ENCODE results near the gene MPPED1.

The MPPED1 gene

DNA sequence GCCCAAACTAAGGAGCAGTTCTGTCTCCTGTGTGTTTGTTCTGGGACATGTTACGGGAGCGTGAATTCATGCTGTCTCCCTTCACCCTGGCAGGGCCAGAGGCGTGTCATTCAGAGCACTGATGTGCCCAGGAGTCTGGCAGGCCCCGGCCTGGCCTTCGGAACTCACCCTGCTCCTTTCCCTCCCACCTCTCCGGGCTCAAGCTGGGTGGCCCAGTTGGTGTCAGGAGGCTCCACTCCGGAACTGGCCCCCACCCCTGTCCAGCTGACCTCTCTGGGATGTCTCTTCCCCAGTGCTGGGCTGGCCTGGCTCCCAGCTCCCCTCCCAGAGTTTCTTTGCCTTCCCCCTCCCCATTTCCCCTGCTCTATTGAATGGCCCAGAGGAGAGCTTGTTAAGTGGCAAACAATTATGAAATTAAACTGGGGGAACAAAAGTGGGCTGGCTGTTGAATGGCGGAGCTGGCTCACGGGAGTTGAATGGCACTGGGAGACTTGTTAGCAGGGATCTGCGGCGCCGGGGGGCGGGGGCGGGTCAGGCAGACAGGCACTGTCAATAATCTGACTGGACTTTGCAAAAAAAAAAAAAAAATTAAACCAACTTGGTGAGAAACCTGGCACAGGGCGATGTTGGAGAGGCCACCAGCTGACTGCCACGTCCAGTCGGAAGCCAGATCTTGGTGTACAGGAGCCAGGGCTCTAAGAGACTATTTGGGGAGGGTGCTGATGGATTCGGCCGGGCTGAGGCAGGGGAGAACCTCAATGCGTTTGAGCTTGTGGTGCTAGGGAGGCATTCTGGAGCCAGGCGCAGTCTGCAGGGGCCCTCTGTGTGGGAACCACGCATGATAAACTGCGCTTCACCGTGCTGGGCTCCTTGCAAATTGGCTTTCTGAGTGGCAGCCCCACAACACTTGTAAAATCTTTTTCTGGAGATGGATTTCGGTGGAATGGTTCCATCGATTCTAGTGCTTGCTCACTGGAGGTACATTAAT, 1.3 kb downstream of the MPPED1 start:
- DNase-seq, result no peak

DNA sequence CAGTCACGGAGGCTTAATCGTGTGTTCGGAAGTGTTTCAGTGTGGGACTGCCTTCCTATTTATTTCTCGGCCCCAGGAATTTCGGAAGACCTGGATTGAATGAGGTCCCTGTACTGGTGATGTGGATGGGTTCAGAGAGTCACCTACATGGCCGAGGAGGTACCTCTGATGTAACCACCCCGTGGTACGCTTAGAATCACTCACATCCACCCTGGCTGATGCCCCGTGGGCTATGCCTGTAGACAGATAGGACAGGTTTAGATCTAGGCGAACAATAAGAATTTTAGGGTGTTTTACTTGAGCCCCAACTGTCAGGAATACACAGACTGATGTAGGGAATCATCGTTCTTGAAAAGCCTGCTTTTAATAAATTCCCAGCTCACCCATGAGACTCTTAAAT, 2.0 kb downstream of the MPPED1 start:
- no peak for DNase-seq

DNA sequence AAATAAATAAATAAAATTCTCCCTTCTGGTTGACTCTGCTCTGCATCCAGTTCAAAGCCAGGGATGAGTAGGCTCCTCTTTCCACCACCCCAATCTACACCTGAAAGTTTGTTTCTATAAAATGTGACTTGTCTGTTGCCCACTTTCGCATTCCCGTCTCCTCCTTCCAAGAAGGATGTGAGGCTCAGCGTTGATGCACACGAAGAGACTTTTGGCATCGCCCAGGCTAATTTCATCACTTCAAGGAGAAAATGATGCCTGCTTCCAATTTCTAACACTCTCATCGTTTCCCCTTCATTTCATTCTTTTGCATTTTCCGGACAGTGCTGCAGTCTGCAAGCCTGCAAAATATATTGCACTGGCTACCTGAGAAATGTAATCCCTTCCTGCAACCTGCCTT, 3.9 kb downstream of the MPPED1 start:
- no peak for DNase-seq

DNA sequence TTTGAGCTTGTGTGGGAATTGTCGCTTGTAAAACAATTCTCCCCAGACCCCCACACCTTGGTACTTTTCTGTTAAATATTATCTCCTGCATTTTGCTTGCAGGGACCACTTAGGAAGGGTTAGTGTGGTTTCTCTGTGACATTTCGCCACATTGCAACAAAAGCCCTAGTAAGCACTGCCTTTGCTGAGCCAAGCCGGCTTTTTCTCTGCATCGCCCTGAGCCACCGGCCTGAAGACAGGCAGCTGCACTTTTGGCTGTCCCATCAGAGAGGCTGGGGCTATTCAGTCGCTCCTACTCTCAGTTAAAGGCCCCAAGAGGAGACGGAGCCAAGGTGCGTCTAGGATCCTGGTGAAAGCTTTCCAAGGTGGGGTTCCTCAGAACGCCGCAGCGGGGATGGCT, 5.7 kb downstream of the MPPED1 start:
- no peak for DNase-seq

DNA sequence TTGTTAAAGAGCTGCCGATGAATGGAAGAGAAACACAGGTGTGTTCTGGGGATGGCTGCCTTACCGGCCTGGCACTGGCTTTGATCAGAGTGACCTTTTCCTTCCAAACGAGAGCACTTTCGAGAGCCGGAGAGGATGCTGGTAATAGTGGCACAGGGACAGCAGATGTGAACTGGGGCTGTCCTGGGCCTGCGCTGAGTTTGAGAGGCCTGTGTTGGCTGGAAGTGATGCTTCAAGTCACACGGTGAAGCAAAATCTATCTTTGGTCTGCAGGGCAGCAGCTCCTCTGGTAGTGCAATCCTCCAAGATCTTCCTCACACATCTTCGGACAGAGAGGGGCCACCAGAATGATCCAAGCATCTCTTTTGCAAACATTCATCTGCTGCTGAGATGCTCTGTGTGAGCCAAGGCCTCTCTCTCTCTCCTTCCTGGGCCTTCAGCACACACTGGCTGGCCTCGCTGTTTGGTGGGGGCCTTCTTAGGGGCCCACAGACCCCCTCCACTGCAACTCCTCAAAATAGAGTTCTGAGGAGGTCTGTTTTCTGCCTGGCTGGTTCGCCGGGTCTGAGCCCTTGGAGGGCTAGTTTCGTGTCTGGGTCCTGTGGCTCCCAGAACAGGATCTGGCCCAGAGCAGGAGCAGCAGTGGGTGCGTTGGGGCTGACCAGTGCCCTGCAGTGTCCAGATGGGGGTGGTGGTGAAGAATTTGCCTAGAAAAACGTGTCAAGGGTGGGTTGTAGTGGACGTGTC, 6.4 kb downstream of the MPPED1 start:
- DNase-seq, result no peak

DNA sequence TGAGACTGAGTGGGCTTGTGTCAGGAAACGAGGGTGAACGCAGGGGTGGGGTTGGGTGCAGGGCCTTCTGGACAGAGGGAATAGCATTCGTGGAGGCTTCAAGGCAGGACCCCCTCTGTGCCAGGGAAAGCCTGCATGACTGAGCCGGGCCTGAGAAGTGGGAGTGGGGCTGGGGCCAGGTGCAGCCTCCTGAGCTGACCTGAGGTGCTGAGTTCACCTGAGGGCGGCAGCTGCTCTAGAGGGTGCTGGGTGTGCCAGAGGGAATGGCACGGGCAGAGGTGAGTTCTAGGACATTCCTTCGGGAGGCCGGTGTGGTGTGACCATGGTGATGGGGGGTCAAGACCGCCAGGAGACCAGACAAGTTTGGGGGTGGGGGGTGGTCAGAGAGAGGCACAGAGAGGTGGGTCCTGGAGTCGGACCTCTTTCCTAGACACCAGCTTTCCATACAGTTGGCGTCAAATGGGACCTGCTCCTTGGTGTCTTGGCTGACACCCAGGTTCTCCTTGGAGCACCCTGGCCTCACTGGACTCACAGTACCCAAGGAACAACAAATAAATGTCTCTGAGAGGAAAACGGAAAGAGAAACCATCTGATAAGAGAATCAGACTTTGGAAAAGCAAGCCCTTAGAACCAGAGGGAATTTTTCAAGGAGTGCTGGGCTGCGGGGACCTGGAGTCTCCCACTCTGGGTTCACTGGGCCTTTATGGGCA, 7.7 kb downstream of the MPPED1 start:
- no peak for DNase-seq

DNA sequence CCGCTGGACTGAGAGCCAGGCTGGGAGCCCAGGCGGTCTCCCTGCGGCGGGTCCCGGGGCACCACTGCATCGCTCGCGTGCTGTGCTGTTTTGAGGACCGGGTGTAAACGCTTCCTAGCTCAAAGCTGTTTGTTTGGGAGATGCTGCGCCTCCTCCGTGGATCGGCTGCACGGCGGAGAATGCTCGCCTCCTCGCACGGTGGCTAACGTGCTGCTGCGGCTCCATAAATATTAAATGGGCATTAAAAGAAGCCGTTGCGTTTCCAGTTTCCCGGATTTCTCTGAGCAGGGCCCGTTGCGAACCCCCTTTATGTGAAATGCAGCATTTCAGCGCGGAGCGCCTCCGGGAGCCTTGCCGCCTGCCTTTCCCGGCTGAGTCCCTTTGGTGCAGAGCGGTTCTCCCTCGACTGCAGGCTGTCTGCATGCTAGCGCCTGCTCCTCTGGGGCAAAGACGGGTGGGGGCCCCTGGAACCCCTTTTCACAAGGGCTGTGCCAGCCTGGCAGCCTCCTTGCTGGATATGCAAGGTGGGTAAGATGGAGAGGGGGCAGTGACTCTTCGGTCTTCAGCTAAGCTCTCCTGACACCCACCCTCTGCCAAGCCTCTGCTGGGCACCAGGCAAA, 9.3 kb downstream of the MPPED1 start:
- DNase-seq, result no peak

DNA sequence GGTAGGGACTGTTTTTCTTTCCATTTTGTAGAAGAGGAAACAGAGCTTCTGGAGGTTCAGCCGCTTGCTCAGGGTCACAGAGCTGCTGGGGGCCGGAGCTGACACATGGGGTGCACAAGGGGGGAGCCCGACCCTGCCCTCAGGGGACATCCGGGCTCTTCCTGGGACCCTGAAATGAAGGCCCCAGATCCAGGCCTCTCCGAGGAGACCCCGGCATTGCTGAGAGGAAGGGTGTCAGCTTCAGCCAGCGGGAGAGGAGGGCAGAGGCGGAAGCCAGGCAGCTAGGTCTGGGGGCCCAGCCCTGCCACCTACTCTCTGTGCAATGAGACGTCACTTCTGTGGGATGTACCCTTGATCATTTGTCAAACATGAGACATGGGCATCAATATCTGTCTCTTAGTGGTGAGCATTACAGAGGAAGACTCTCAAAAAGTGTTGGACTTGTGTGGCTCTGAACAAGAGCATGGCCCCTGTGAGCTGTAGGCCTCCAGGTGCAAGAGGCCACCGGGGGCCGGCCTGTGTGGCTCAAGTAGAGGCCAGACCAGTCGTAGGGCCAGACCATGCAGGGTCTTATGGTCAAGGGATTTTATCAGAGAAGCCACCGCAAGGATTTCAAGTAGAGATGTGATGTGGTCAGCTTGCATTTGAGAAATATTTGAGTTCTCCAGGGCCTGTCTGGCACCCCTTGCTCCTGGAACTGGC, 10.3 kb downstream of the MPPED1 start:
- DNase-seq, result no peak

DNA sequence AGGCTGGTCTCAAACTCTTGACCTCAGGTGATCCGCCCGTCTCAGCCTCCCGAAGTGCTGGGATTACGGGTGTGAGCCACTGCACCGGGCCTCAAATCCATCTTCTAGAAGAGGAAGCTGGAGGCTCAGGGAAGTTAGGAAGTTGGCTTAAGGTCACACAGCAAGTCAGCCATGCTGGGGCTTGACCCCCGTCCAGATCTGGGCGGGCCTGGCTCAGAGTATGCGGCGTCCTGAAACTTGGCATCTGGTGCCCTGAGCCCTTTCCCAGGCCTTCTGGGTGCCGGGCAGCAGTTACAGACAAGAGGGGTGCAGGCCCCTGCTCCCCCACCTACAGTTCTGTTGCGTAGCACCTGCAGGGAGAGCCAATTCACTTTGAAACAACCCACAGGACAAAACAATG, 11.2 kb downstream of the MPPED1 start:
- no peak for DNase-seq

DNA sequence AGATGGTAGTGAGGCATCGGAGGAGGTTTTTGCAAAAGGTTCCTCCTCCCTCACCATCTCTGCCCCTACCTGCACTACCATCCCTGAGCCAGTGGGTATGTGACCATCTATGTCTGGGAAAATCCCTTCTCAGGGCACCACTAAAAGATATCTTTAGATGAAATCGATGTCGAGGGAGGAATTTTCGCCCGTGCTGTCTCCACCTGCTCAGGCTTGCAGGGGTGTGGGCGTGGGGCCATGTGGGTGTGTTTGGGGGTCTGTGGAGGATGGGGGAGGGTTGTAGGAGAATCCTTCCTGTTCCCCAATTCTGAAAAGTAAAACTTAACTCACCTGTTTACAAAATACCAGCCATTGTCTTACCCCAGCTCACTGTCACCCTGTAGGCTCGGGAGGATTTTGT, 12.4 kb downstream of the MPPED1 start:
- no peak for DNase-seq

DNA sequence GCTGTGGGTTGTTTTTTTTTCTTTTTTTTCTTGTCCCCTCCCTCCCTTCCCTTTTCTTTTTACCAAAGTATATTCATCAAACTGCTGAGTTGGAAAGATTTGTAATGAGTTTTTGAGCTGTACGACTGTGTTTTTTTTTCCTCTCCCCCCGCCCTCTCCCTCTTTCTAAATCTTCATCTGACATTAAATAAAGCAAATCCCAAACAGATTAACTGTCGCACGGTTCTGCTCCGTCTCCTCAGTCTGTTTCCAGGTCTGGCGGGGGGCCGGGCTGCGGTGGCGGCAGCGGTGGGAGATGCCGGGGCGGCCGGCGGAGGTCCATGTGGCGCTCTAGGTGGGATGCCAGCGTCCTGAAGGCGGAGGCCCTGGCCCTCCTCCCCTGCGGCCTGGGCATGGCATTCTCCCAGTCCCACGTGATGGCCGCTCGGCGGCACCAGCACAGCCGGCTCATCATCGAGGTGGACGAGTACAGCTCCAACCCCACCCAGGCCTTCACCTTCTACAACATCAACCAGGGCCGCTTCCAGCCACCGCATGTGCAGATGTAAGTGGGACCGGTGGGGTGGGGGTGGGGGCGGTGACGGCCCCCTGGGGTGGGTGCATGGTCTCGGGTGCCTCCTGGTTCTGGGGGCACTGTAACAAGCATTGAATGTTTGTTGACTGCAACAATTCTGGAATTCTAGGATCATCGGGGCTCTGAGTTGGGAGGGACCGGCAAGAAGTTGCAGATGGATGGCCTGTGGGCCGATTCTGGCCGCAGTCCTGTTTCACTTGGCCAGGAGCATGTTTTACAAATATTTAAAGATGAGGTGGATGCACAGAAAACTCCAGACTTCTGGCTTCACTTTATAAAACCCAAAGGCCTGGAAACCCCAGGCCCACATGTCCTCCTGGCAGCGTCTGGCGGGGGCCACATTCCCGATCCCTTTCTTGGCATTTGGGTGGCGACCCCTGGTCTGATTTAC, 13.1 kb downstream of the MPPED1 start:
- DNase-seq, result no peak

DNA sequence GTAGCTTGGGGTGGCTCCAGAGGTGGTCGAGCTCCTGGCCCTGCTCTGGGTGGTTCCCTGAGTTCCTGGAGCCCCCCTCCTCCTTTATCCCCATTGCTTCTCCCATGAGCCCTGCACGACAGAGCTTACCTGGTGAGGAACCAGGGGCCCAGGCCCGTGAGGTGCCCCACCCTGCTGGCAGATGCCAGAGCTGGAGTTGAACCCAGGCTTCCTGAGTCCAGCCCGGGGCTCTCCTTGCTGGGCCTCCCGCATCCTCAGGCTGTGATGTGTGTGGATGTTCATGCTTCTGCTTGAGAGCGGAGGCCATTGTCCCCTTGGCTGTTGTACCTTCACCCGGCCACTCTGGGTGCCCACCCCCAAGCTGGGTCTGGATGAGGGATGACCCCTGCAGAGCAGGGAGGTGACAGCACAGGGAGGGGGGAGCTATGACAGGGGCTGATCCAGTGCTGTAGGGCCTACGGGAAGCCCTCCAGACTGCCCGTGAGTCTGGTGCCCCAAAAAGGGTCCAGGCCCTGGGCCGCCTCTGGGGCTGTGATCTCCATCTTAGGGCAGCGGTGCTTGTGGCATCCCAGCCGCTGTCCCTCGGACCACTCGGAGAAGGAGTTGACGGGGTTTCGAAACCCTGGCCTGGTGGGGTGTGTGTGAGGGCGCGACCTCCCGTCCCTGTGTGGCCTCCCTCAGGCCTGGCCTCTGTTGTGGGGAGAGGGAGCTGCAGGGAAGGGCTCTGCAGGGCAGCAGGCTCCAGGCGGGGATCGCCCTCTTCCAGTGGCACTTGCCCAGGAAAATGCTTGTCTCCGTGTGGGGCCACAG, 14.4 kb downstream of the MPPED1 start:
- no peak for DNase-seq

DNA sequence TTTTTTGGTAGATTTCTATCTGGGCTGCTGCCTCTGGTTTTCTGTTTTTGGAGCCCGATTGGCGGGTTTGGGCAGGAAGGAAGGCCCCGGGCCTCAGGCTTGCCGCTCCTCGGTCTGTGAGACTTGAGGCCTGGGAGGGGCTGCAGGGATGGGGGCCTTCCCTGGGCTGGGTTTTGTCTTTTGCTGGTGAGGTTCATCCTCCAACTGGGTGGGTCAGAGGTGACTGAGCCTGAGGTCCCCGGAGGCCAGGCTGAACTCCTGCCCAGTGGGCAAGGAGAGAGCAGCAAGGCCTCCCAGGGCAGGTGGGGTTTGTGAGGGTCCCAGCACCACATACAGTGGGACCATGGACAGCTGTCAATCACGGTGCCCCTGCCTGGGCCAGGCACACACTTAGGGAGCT, 15.0 kb downstream of the MPPED1 start:
- DNase-seq, result no peak

DNA sequence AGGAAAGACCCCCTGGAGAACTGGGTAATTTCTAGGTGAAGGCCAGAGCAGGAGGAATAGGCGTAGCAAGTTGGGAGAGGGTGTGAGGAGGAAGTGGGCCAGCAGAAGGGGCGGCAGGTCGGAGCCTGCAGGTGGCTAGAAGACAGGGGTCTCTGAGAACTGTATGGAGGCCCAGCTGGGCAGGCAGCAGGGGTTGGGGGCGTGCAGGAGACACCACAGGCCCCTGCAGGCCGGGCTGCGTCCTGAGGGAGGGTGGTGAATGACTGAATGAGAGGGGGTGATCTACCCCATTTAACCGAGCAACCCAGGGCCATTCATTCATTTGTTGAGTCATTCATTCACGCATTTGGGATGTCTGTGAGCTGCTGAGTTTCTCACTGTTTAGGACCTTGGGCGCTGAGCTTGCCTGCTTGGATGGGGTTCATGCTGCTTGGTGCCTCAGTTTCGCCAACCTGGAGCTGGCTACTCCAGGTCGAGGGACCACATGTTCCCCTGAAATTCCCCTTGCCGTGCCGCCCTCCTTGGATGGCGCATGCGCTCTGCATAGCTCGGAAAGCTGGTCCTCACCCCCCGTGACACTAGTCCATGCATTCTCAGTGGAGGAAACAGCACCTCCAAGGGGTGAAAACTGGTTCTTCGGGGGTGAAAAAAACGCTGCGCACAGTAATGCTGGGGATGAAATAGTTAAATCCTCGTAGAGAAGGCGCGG, 15.6 kb downstream of the MPPED1 start:
- no peak for DNase-seq

DNA sequence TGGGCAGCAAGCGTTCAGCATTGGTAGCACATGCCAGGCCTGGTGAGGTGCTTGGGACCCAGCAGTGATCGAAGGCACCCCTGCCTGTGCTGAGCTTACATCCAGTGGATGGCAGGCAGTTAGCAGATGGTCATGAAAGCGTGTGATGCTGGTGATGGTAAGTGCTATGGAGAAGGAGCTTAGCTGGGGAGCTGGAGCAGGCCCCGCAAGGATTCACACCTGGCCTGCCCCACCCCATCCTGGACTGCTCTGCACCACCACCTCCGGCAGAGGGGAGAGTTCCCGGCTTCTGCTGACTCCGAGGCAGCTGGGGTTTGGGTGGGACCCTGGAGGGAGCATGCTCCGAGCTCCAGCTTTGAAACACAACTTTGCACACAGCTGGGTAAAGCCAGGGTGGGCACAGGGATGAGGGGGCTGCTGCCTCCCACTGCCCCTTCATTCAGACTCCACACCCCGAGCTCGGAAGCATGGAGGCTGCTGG, 16.2 kb downstream of the MPPED1 start:
- DNase-seq, result no peak

DNA sequence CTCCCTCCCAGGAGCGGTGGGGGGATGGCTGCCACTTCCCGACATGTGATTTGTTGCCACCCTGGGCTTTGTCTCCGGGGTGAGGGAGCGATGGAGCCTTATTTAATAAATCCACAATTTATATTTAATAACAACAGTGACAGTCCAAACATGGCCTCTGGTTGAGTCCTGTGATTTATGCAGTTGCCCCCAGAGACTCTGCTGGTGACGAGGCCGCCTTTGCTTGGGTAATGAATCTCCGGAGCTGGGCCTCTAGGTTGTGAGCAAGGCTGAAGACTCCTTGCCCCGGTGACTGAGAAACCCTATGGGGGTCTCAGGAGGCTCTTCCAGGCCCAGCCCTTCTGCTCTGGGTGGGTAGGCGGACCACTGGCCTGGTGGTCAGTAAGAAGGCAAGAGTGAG, 16.7 kb downstream of the MPPED1 start:
- DNase-seq, result no peak

DNA sequence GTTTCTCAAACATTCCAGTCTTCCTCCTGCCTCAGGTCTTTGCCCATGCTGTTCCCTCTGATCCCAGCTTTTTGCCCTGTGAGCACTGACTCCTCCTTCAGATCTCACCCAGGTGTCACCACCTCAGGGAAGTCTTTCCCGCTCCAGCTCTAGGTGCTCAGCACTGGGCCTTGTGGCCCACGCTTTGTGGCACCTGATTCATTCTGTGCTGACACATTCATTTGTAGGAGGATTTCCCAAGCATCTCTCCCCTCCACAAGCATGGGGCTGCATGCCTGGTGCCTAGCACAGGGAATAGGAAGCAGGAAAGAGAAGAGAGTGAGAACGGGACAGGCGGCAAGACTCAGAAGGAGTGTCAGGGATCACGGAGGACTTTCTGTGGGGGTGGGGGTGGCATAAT, 17.6 kb downstream of the MPPED1 start:
- DNase-seq, result no peak

DNA sequence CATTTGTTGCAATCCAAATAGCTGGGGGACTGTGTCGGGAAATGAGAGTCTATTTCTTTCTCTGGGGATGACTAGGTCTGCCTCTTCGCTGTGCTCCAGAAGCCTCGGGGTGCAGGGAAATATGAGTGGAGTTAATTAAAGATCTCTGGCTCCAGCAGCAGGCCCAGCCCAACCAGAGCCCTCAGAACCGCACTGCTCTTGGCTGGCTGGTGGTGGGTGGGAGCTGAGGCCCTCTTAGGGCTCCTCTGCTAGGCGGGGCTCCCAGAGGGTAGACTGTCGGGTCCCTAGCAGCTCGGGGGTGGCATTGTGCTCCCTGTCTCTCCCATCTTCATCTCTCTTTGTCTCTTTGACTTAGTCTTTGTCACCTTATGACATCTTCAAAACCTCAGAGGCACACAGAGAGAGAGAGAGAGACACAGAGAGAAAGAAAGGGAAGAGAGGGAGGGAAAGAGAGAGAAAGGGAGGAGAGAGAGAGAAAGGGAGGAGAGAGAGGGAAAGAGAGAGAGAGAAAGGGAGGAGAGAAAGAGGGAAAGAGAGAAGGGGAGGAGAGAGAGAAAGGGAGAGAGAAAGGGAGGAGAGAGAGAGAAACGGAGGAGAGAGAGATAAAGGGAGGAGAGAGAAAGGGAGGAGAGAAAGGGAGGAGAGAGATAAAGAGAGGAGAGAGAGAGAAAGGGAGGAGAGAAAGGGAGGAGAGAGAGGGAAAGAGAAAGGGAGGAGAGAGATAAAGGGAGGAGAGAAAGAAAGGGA, 20.2 kb downstream of the MPPED1 start:
- no peak for DNase-seq

Measured in hematopoietic multipotent progenitor cell treated with erythropoietin and hydrocortisone succinate and interleukin-3 and kit ligand, for 6 days (in vitro differentiated cells).